Left ventricle myocardium superior (tissue), 1 donor: ENCODE measurements around the gene ARID1B. TPM values are rescaled to one million over a fixed set of nuclear protein-coding genes. Genes with fewer than 3 reads are reported as not detected.

Experiments
- microRNA-seq: library from miRNA; unstranded; fragments of <30 nt; microRNA quantifications from one replicate; pipeline ENCODE4 v1.2.0, GENCODE V29; 2020; ENCODE audit warnings: borderline number of aligned reads
- total RNA-seq: library from RNA; stranded (reverse); fragmentation: NEBNext Ultra II Directional; extraction: Animal tissue kit (Norgen Biotek cat#: 25700); gene quantifications from one replicate; pipeline ENCODE4 v1.2.1, GENCODE V29; 2021
- donor health status: DM: no; HTN: yes; CAD: no; lungs with severe emphysema.

The ARID1B gene
- total RNA-seq, 1 donor from 2014 or later = 46.6 TPM

Small RNA genes within 50 kb of the gene (microRNA-seq; reads per million reads assigned to microRNA genes)
- gene MIR4466 = not detected
